ENCODE measurements around the gene ADIG.

ADIG gene

DNA sequence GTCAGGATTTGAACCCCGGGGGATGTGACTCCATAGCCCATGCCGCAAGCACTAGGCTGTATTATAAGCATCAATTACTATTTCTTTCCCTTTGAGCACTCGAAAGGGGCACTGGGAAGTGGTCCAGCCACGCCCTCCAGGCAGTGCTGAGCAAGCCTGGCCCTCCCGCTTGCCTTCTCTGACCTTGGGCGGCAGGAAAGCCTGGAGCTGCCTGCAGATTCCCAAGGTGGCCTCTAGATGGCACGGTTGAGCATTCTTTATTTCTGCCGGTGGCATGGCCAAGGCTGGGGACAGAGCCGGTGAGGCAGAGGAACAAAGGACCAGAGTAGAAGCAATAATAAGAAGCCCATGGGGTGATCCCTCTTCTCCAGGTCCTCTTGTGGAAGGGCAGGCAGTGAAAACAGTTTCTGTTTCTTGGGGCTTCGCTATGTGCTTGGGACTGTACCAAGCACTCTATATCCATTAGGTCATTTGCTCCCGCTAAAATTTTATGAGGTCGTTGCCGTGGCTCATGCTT, 52.6 kb downstream of the ADIG start:
- peak; percentile 45 for DNase-seq (ENCODE audit: low spot score)

DNA sequence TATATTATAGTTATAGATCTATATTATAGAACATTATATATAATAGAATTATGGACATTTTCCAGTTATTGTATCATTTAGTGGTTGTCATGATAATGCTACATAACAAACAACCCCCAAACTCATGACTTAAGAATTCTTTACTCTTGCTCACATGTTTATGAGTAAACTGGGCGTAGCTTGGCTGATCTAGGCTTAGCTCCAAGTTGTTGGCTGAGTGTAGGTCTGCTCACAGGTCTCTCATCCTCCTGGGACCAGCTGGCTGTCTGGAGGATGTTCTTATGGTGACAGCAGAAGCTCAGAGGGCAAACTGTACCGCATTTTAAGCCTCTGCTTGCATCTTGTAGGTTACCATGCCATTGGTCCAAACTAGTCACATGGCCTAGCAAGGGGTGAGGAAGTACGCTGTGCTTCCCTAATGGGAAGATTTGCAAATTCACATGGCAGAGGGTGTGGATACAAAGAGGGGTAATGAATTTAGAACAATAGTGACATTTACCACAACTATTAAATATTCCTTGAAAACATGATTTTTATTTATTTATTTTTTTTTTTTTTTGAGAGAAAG, 54.8 kb downstream of the ADIG start:
- no peak for DNase-seq (ENCODE audit: low spot score)
